ENCODE results near the gene GRIK5. TPM values are rescaled to one million over a fixed set of nuclear protein-coding genes. Genes with fewer than 3 reads are reported as not detected.

Gene GRIK5
- total RNA-seq, 1 donor from 2014 or later, result 4.0 TPM

GRCh38 chr19:41984961-41985360 lies 85.0 kb downstream of the GRIK5 start:
- DNase-seq (no peak), ATAC-seq (ENCODE audit: poor library complexity) (no peak)
- intact Hi-C loops (cut with DNase I), result no loop called here

DNA sequence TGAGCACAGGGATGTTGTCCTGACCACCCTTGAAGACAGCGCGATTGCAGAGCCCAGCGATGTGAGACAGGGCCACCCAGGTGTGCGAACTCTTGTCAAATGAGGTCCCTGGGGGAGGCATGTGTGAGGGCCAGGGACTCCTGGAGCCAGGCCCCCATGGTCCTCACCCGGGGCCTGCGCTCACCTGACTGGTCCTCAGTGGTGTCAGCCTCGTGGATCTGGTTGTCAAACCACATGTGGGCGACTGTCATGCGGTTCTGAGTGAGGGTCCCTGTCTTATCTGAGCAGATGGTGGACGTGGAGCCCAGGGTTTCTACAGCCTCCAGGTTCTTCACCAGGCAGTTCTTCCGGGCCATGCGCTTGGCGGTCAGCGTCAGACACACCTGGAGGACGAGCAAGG lies 88.3 kb downstream of the GRIK5 start:
- intact Hi-C loops (cut with DNase I), result no loop called here
- DNase-seq, result no peak
- no peak for ATAC-seq (ENCODE audit: poor library complexity)

DNA sequence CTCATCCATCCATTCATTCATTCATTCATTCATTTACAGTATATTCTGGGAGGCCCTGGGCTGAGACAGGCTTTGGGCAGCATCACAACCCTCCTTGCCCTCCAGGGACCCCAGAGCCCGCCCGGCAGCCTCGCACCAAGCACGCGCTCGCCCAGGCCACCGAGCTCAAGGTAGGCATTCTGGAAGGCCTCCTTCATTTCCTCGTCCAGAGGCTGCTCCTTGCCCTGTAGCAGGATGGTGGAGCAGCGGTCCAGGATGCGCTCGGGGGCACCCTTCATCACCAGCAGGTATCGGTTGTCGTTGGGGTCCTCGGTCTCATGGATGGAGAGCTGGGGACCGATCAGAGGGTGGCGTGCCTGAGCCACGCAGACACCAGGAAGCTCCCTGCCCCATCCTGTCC lies 91.5 kb downstream of the GRIK5 start:
- DNase-seq, result no peak
- intact Hi-C loops (cut with DNase I), result no loop called here
- no peak for ATAC-seq (ENCODE audit: poor library complexity)

- intact Hi-C loops (cut with DNase I), result no loop called here
- ATAC-seq (ENCODE audit: poor library complexity) (no peak), DNase-seq (no peak)
These were observed 92.1 kb downstream of the GRIK5 start for GRCh38 chr19:41977916-41978315.

DNA sequence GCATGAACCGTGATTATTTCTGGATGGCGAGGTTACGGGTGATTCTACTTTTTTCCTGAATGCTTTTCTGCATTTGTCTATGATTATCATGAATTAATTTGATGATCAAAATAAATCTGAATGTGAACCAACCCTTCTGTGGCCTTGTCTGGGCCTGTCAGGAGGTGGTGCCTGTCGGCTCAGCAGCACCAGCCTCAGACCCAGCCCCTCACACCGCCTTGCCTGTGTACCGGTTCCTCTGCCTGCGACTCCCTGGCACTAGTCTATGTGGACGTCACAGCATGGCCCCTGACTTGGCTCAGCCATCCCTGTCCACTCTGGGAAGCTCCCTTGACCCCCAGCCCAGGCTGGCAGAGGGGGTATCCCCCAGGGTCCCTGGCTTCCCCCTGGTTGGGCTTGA lies 95.4 kb downstream of the GRIK5 start:
- ATAC-seq (ENCODE audit: poor library complexity), result no peak
- DNase-seq, result no peak
- intact Hi-C loops (cut with DNase I), result no loop called here

DNA sequence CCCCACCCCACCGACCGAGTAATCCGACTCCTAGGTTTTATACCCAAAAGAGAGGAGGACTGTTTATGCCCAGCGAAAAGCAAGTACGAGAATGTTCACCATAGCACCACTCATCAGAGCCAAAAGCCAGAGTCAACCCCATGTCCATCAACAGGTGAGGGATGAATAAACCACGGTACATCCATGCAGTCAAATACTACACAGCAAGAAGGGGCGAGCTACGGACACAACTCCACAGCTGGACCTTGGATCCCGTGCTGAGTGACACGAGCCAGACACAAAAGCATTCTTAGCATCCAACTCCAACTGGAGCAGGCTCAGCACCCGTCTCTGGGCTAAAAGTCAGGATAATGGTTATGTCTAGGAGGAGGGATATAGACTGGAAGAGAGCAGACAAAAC lies 98.6 kb downstream of the GRIK5 start:
- no peak for ATAC-seq (ENCODE audit: poor library complexity)
- DNase-seq, result no peak
- intact Hi-C loops (cut with DNase I), result no loop called here

DNA sequence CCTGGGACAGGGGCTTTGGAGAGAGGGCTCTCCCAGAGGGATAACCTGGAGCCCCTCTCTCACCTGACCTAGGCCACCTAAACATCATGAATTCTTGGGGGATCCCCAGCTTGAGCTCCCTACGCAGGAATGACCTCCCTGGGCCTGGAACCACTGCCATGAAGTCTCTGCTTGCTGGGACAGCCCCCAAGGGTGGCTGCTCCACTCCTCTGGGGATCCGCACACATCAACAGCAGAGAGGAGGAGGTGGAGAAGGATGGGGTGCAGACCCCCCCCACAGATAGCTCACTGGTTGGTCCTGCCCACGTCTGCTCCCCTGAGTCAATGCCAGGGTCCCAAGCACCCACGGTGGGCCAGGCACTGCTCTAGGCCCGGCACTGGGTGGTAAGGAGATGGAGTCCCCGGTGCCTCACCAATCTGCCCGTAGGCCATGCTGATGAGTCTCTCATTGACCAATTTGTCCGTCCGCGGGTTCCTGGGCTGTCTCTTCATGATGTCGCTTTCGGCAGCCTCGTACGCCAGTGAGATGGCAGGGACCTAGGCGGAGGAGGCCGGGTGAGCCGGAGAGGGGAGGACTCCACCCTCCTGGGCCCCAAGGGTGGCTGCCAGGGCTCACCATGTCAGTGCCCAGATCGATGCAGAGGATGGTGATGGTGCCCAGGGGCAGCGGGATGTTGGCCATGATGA lies 100.1 kb downstream of the GRIK5 start:
- DNase-seq, result no peak
- no peak for ATAC-seq (ENCODE audit: poor library complexity)
- intact Hi-C loops (cut with DNase I), result no loop called here

- intact Hi-C loops (cut with DNase I), result no loop called here
- DNase-seq, result no peak
- no peak for ATAC-seq (ENCODE audit: poor library complexity)
These were observed 101.0 kb downstream of the GRIK5 start for GRCh38 chr19:41968751-41969595.

DNA sequence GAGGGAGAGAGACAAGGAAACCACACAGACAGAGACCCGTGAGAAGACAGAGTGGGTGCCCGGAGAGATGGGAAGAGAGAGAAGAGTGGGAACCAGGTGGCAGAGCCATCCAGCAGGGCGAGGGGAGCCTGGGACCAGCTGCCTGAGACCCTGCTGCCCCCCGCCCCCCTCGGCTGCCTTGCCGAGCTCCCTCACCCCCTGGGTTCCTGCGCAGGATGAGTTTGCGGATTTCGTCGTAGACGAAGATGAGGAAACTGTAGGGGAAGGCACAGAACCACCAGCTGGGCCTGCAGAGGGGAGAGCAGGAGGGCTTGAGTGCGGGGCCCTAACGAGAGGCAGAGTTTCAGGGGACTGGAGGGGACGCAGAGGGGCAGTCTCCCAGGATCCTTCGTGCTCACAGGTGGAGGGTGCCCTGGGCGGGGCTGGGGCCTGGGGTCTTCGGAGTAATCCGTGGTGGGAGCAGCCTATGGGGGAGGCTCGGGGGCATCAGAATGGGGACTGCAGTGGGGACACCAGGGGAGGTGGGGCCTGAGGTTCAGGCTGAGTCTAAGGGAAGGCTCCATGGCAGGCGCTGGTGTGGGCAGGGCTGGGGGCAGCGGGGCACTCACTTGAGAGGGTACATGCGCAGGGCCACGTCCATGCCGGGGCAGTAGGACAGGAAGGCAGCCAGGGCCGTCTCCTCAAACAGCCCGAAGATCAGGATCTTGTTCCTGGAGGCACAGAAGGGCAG lies 102.8 kb downstream of the GRIK5 start:
- ATAC-seq (ENCODE audit: poor library complexity) (no peak), DNase-seq (no peak)
- intact Hi-C loops (cut with DNase I), result no loop called here

- no peak for DNase-seq
- ATAC-seq (ENCODE audit: poor library complexity), result no peak
- intact Hi-C loops (cut with DNase I), result no loop called here
These were observed 104.9 kb downstream of the GRIK5 start for GRCh38 chr19:41965106-41965505.

- intact Hi-C loops (cut with DNase I), result no loop called here
- no peak for ATAC-seq (ENCODE audit: poor library complexity)
- no peak for DNase-seq
These were observed 109.0 kb downstream of the GRIK5 start for GRCh38 chr19:41960973-41961372.

- ATAC-seq (ENCODE audit: poor library complexity), result peak; percentile 94
- intact Hi-C loops (cut with DNase I), result no loop called here
- peak; percentile 93 for DNase-seq
These were observed 110.7 kb downstream of the GRIK5 start, which contains the start of gene RABAC1 for GRCh38 chr19:41959056-41960053. Gene RABAC1 (minus strand): TSS chr19:41959321. CDS start chr19:41959292, 29 bp downstream.

GRCh38 chr19:41958367-41959055 lies 111.5 kb downstream of the GRIK5 start:
- intact Hi-C loops (cut with DNase I), result no loop called here
- DNase-seq, result peak; percentile 93
- peak; percentile 85 for ATAC-seq (ENCODE audit: poor library complexity)

DNA sequence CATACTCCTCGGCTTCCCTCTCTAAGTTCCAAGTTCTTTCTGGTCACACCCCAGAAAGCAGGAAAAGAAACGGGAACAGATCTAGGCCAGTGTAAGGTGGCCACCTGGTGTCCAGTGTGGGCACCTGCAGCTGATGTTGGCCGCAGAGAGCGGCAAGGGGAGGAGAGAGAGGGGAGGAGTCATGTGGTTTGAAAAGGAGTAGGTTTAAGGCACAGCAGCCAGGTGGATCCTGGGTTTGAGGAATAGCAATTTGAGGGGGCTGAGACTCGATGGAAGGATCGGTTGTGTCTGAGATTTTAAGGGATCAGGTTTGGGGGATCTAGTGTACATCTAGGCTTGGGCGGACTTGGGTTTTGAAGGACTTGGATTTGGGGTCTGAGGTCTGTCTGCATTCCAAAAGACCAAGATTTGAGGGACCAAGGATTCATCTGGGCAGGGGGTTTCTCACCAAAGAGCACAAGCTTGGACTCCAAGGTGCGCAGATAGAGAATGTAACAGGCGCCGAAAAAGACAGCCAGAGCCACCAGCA lies 112.1 kb downstream of the GRIK5 start:
- intact Hi-C loops (cut with DNase I), result no loop called here
- ATAC-seq (ENCODE audit: poor library complexity), result peak; percentile 72
- peak; percentile 71 for DNase-seq

DNA sequence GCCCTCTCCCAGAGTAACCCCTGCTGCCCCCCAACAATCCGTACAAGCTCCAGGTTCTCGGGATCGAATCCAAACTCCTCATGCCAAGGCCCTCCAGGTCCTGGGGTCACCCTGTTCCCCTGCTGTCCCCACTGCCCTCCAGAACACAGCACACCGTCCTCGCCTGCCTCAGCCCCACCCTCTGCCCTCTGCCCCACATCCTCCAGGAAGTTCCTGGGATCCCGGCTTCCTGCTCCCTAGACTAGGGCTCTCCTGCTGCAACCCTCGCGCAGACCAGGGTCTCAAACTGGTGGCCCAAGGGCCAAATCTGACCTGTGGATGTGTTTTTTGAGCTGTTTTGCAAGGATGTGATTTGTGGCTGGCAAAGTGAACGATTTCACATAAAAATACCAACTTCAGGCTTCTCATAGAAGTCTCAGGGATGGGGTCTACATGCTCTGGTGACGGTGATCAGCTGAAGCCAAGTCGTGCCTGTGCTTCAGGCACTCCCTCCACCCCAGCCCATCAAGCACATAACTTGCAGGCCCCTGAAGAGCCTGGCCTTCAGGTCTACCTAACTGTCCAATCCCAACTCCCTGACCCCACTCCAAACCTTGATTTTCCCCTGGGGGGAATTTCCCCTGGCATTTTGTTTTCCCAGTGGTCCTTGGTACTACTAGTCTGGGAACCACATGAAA lies 112.7 kb downstream of the GRIK5 start:
- no peak for DNase-seq
- intact Hi-C loops (cut with DNase I), result no loop called here
- ATAC-seq (ENCODE audit: poor library complexity), result no peak

GRCh38 chr19:41956621-41957020 lies 113.4 kb downstream of the GRIK5 start:
- ATAC-seq (ENCODE audit: poor library complexity) (no peak), DNase-seq (no peak)
- intact Hi-C loops (cut with DNase I), result no loop called here

DNA sequence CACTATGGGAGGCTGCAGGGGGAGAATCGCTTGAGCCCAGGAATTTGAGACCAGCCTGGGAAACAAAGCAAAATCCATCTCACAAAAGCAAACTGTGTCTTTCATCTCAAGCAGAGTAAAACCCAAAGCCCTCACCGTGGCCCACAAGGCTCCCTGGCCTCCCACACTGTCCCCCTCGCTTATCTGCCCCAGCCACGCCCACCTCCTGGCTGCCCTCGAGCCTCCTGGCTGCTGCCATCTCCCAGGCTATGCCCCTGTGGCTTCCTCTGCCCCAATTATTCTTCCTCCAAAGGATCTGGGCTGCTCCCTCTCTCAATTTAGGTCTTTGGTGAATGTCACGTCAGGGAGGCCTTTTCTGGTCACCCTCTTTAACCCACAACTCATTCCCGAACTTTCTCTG lies 114.5 kb downstream of the GRIK5 start:
- intact Hi-C loops (cut with DNase I), result no loop called here
- ATAC-seq (ENCODE audit: poor library complexity), result no peak
- no peak for DNase-seq

Measured in Right ventricle myocardium superior (tissue), 1 donor.